ENCODE measurements around the gene FERMT3. TPM values are rescaled to one million over a fixed set of nuclear protein-coding genes. Genes with fewer than 3 reads are reported as not detected.

Gene FERMT3
- total RNA-seq, 1 experiment from 2014 or later, result 72.7 TPM

- Histone ChIP-seq H3K9me3 (ENCODE audit: low read length) (no peaks in the 10 kb centered on the region), H3K9ac (ENCODE audit: low read length) (no peak overlapping the region), H3K4me1 (ENCODE audit: low read length) (peaks cover 59% of the 10 kb centered on the region), H4K20me1 (ENCODE audit: insufficient read depth, low read depth, low read length) (peaks cover 6% of the 10 kb centered on the region; the same call in 1 of the 2 replicates), H3K4me2 (ENCODE audit: low read depth, low read length, poor library complexity, severe bottlenecking) (no peak overlapping the region), H3K27me3 (ENCODE audit: low read length) (no peaks in the 10 kb centered on the region), H3K79me2 (ENCODE audit: low read length) (peaks cover 26% of the 10 kb centered on the region), H2AFZ (ENCODE audit: low read length) (no peak overlapping the region), H3K27ac (ENCODE audit: low read length) (no peak overlapping the region), H3K9me2 (replicated peaks; ENCODE audit: insufficient read depth, low read length) (no peaks in the 10 kb centered on the region), H3K4me3 (ENCODE audit: low read length) (no peak overlapping the region), H3K36me3 (ENCODE audit: insufficient read depth, low read length) (peaks cover 3% of the 10 kb centered on the region; the same call in 1 of the 2 replicates)
- no peak for DNase-seq
These were observed 42.1 kb downstream of the FERMT3 start for GRCh38 chr11:64248578-64248977.

GRCh38 chr11:64249038-64249437, 42.5 kb downstream of the FERMT3 start:
- DNase-seq, result no peak
- Histone ChIP-seq H3K27ac (ENCODE audit: low read length) (no peak overlapping the region), H3K9ac (ENCODE audit: low read length) (no peak overlapping the region), H3K27me3 (ENCODE audit: low read length) (no peaks in the 10 kb centered on the region), H3K9me2 (replicated peaks; ENCODE audit: insufficient read depth, low read length) (no peaks in the 10 kb centered on the region), H2AFZ (ENCODE audit: low read length) (no peak overlapping the region), H3K4me1 (ENCODE audit: low read length) (peaks cover 55% of the 10 kb centered on the region), H3K79me2 (ENCODE audit: low read length) (peaks cover 24% of the 10 kb centered on the region), H3K9me3 (ENCODE audit: low read length) (no peaks in the 10 kb centered on the region), H4K20me1 (ENCODE audit: insufficient read depth, low read depth, low read length) (peaks cover 6% of the 10 kb centered on the region; the same call in 1 of the 2 replicates), H3K4me2 (ENCODE audit: low read depth, low read length, poor library complexity, severe bottlenecking) (no peak overlapping the region), H3K36me3 (ENCODE audit: insufficient read depth, low read length) (no peaks in the 10 kb centered on the region), H3K4me3 (ENCODE audit: low read length) (no peak overlapping the region)

GRCh38 chr11:64249563-64250414, 43.3 kb downstream of the FERMT3 start:
- Histone ChIP-seq H3K4me1 (ENCODE audit: low read length) (peaks cover 48% of the 10 kb centered on the region), H3K36me3 (ENCODE audit: insufficient read depth, low read length) (no peaks in the 10 kb centered on the region), H3K9me3 (ENCODE audit: low read length) (no peaks in the 10 kb centered on the region), H3K9me2 (replicated peaks; ENCODE audit: insufficient read depth, low read length) (no peaks in the 10 kb centered on the region), H3K27ac (ENCODE audit: low read length) (no peak overlapping the region), H3K4me3 (ENCODE audit: low read length) (no peak overlapping the region), H4K20me1 (ENCODE audit: insufficient read depth, low read depth, low read length) (peaks cover 5% of the 10 kb centered on the region; the same call in 1 of the 2 replicates), H3K79me2 (ENCODE audit: low read length) (peaks cover 23% of the 10 kb centered on the region), H3K27me3 (ENCODE audit: low read length) (no peaks in the 10 kb centered on the region), H3K9ac (ENCODE audit: low read length) (no peak overlapping the region), H2AFZ (ENCODE audit: low read length) (no peak overlapping the region), H3K4me2 (ENCODE audit: low read depth, low read length, poor library complexity, severe bottlenecking) (no peak overlapping the region)
- DNase-seq, result peak; percentile 40

DNA sequence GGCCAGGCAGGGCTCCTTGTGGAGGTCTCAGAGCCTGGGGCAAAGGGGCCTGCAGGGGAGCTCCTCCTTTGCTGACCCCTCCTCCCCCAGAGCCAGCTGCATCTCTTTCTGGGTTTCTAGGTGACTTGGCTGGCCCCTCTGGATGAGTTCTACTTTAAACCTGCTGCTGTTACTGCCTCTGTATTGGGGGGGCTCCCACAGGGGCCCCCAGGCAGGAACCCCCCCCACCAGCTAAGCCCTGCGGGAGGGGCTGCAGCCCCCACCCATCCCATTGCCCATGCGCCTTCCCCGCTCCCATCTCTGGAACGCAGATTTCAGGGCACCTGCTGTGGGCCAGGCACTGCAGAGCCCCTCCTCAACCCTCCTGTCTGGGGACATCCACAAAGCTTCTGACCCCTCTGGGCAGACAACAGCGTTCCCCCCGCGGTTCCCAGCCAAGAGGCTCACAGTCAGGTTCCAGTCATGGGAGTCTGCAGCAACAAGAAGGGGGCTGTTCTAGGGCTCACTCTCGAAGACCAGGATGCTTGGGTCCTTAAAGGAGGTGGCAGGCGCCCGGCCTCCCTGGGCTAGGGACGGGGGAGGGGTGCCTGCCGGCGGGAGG, 44.0 kb downstream of the FERMT3 start:
- peak overlapping the region; percentile 86 for H2AFZ ChIP-seq (ENCODE audit: low read length)
- H4K20me1 ChIP-seq (ENCODE audit: insufficient read depth, low read depth, low read length), result no peaks in the 10 kb centered on the region; the same call in 1 of the 2 replicates
- H3K36me3 ChIP-seq (ENCODE audit: insufficient read depth, low read length), result no peaks in the 10 kb centered on the region
- peaks cover 15% of the 10 kb centered on the region for H3K79me2 ChIP-seq (ENCODE audit: low read length)
- peak overlapping the region; percentile 84 for H3K4me2 ChIP-seq (ENCODE audit: low read depth, low read length, poor library complexity, severe bottlenecking)
- no peak overlapping the region for H3K27ac ChIP-seq (ENCODE audit: low read length)
- H3K9me2 ChIP-seq (replicated peaks; ENCODE audit: insufficient read depth, low read length), result no peaks in the 10 kb centered on the region
- peak overlapping the region; percentile 95 for H3K4me3 ChIP-seq (ENCODE audit: low read length)
- peaks cover 41% of the 10 kb centered on the region for H3K4me1 ChIP-seq (ENCODE audit: low read length)
- H3K9ac ChIP-seq (ENCODE audit: low read length), result peak overlapping the region; percentile 83
- H3K9me3 ChIP-seq (ENCODE audit: low read length), result no peaks in the 10 kb centered on the region
- no peaks in the 10 kb centered on the region for H3K27me3 ChIP-seq (ENCODE audit: low read length)
- no peak for DNase-seq

DNA sequence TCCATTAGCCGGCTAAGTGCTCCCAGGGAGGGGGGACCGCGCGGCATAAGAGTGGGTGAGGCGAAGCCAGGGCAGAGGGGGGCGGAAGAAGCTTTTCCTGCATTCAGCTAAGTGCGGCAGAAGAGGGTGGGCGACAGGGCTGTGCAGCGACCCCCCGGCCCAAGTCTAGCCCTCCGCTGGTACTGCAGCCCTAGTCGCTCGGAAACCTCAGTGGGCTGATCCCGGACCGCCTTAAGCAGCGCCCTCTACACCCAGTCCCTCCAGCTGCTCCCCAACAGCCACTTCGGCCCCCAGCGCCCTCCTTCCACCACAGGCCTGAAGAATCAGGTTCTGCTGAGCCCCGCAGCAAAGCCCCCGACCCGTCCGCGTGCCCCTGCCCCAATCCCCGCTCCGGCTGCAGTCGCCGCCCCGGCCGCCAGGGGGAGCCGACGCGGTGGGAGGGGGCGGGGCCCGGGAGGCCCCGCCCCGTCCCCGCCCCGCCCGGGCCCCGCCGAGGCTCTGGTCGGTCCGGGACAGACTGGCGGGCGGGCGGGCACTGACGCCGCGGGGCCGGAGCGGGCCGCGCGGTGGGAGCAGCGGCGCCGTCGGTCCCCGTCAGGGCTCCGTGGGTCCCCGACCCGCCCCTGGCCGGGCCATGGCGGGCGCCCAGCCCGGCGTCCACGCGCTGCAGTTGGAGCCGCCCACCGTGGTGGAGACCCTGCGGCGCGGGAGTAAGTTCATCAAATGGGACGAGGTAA, 44.7 kb downstream of the FERMT3 start, which contains the start of gene PLCB3:
Gene PLCB3 (plus strand): TSS at position 515 of the 737 bp plus-strand sequence. CDS start 120 bp downstream, at position 635.
- peak; percentile 82 for DNase-seq
- H3K9ac ChIP-seq (ENCODE audit: low read length), result peak within 1 kb of the TSS; percentile 83

DNA sequence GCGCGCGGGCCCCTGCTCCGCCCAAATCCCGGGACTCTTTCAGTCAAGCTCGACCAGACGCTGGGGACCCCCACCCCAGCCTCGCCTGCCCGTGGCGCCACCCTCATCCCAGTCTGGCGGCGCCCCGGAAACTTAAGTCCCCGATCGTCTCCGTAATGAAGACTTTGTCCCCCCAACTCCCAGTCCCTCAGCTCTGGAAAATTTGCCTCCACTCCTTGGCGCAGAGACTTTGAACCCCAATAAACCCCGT, 45.2 kb downstream of the FERMT3 start:
- Histone ChIP-seq H3K27me3 (ENCODE audit: low read length) (no peaks in the 10 kb centered on the region), H2AFZ (ENCODE audit: low read length) (no peak overlapping the region), H3K9me3 (ENCODE audit: low read length) (no peaks in the 10 kb centered on the region), H4K20me1 (ENCODE audit: insufficient read depth, low read depth, low read length) (no peaks in the 10 kb centered on the region), H3K9me2 (replicated peaks; ENCODE audit: insufficient read depth, low read length) (no peaks in the 10 kb centered on the region), H3K27ac (ENCODE audit: low read length) (no peak overlapping the region), H3K4me2 (ENCODE audit: low read depth, low read length, poor library complexity, severe bottlenecking) (peak overlapping the region; percentile 99), H3K36me3 (ENCODE audit: insufficient read depth, low read length) (no peaks in the 10 kb centered on the region), H3K79me2 (ENCODE audit: low read length) (peaks cover 7% of the 10 kb centered on the region; the same call in 1 of the 2 replicates), H3K4me1 (ENCODE audit: low read length) (peaks cover 41% of the 10 kb centered on the region), H3K9ac (ENCODE audit: low read length) (peak overlapping the region; percentile 83), H3K4me3 (ENCODE audit: low read length) (peak overlapping the region; percentile 95)
- no peak for DNase-seq

More for the DNA sequence above, 44.7 kb downstream of the FERMT3 start, which contains the start of gene PLCB3:
- Histone ChIP-seq H3K9me2 (replicated peaks; ENCODE audit: insufficient read depth, low read length) (no peaks in the 10 kb centered on the region), H3K9me3 (ENCODE audit: low read length) (no peaks in the 10 kb centered on the region), H3K4me2 (ENCODE audit: low read depth, low read length, poor library complexity, severe bottlenecking) (peak within 1 kb of the TSS; percentile 99), H3K4me3 (ENCODE audit: low read length) (peak within 1 kb of the TSS; percentile 95), H3K27ac (ENCODE audit: low read length) (no peak within 1 kb of the TSS), H4K20me1 (ENCODE audit: insufficient read depth, low read depth, low read length) (no peaks in the 10 kb centered on the region), H3K4me1 (ENCODE audit: low read length) (peaks cover 41% of the 10 kb centered on the region), H2AFZ (ENCODE audit: low read length) (peak within 1 kb of the TSS; percentile 86), H3K36me3 (ENCODE audit: insufficient read depth, low read length) (no peaks in the 10 kb centered on the region), H3K27me3 (ENCODE audit: low read length) (no peaks in the 10 kb centered on the region), H3K79me2 (ENCODE audit: low read length) (peaks cover 9% of the 10 kb centered on the region)

- Histone ChIP-seq H3K9ac (ENCODE audit: low read length) (peak overlapping the region; percentile 83), H3K79me2 (ENCODE audit: low read length) (peaks cover 7% of the 10 kb centered on the region; the same call in 1 of the 2 replicates), H3K4me1 (ENCODE audit: low read length) (peaks cover 36% of the 10 kb centered on the region), H3K9me2 (replicated peaks; ENCODE audit: insufficient read depth, low read length) (no peaks in the 10 kb centered on the region), H4K20me1 (ENCODE audit: insufficient read depth, low read depth, low read length) (no peaks in the 10 kb centered on the region), H2AFZ (ENCODE audit: low read length) (peak overlapping the region; percentile 50; the same call in 1 of the 2 replicates), H3K4me2 (ENCODE audit: low read depth, low read length, poor library complexity, severe bottlenecking) (peak overlapping the region; percentile 99), H3K9me3 (ENCODE audit: low read length) (no peaks in the 10 kb centered on the region), H3K36me3 (ENCODE audit: insufficient read depth, low read length) (no peaks in the 10 kb centered on the region), H3K27ac (ENCODE audit: low read length) (no peak overlapping the region), H3K27me3 (ENCODE audit: low read length) (no peaks in the 10 kb centered on the region), H3K4me3 (ENCODE audit: low read length) (peak overlapping the region; percentile 95)
- DNase-seq, result peak; percentile 70
These were observed 45.7 kb downstream of the FERMT3 start for GRCh38 chr11:64252003-64252872.

Data from Karpas-422 (cell line).